Ovary (tissue), 3 donors: ENCODE data around the gene MCUR1.

Source experiments
- CTCF ChIP-seq, 3 donors: fragments of 450-650 bp in 2 of 3; fragments of 200-600 bp in 1 of 3; IDR thresholded peaks; one replicate each; pipeline versions ENCODE4 v1.5.1 to v1.8.0; 2016 to 2022; ENCODE audit warnings: antibody characterized with exemption in 3 of 3, mild to moderate bottlenecking in 1 of 3
- EP300 ChIP-seq: sonication (generic); formaldehyde crosslinking; IDR thresholded peaks from one replicate; pipeline ENCODE4 v1.6.1; 2017; ENCODE audit warnings: antibody characterized with exemption
- POLR2A ChIP-seq: fragments of 450-650 bp; IDR thresholded peaks from one replicate; pipeline ENCODE4 v1.6.1; 2017; ENCODE audit warnings: antibody characterized with exemption, mild to moderate bottlenecking, moderate library complexity
- donor health status: DM: no; HTN: no; CAD: no.

- no peak for TF ChIP-seq EP300
- TF ChIP-seq CTCF (IDR thresholded peaks at IDR 0.05) = no peak
- no peak for TF ChIP-seq POLR2A
Measured at GRCh38 chr6:13789746-13790145, 24.6 kb downstream of the MCUR1 start.
